AG09309 (cell line): ENCODE results near the gene CD4.
A peak's percentile ranks its signal among the peaks of the same experiment; 100 is the strongest.

Experiments used
- DNase-seq: peaks from one replicate; pipeline ENCODE4 v3.0.0-alpha.2; 2010; ENCODE audit warnings: low read depth
- H3K4me3 ChIP-seq: 2 replicates; pipeline ENCODE4 v1.5.1; 2011; ENCODE audit warnings: mild to moderate bottlenecking, low read depth, low read length, moderate library complexity; ENCODE audit not compliant: control insufficient read depth
- CTCF ChIP-seq: IDR thresholded peaks from 2 replicates; pipeline ENCODE4 v1.5.1; 2011; ENCODE audit warnings: mild to moderate bottlenecking, low read depth, low read length, inconsistent platforms; ENCODE audit not compliant: insufficient read depth, control insufficient read depth; ENCODE audit errors: missing control alignments

The CD4 gene

GRCh38 chr12:6819106-6820030, 30.0 kb downstream of the CD4 start:
- H3K4me3 ChIP-seq = no peak overlapping the region
- no peak for DNase-seq
- no peak for TF ChIP-seq CTCF

- no peak for TF ChIP-seq CTCF
- no peak overlapping the region for H3K4me3 ChIP-seq
- DNase-seq = no peak
Observed at GRCh38 chr12:6820166-6820565, 30.8 kb downstream of the CD4 start.

- no peak for DNase-seq
- peak within 1 kb of the TSS; percentile 62 for H3K4me3 ChIP-seq
- no peak for TF ChIP-seq CTCF
Observed at GRCh38 chr12:6821591-6822425, 32.5 kb downstream of the CD4 start, which contains the start of gene GPR162. GPR162 (plus strand) TSS chr12:6821821; CDS start chr12:6823899, 2,078 bp downstream.

- peak overlapping the region; percentile 62; the same call in 1 of the 2 replicates for H3K4me3 ChIP-seq
- DNase-seq = no peak
- no peak for TF ChIP-seq CTCF
Observed at GRCh38 chr12:6822426-6823135, 33.3 kb downstream of the CD4 start.

- no peak for TF ChIP-seq CTCF
- H3K4me3 ChIP-seq = no peak overlapping the region
- DNase-seq = no peak
Observed at GRCh38 chr12:6823182-6824084, 34.1 kb downstream of the CD4 start.
